Dendritic cell treated with granulocyte-macrophage colony-stimulating factor and Interleukin-4, amounts not matched to agents 40 ng/mL and 50 ng/mL, for 4 days (primary cell): ENCODE data around the gene OR10V1.
A peak's percentile ranks its signal among the peaks of the same experiment; 100 is the strongest.
"Not testable (repeated sequence)": the region's sequence is repeated elsewhere in the genome, so short reads cannot be mapped to it uniquely, and the experiment has no call there.

ENCODE experiments used
- H3K27ac Mint-ChIP-seq: one replicate; pipeline ENCODE4 v1.8.0; 2022; ENCODE audit warnings: mild to moderate bottlenecking, mixed read lengths
- H3K27me3 Mint-ChIP-seq: one replicate; pipeline ENCODE4 v1.8.0; 2022; ENCODE audit warnings: mild to moderate bottlenecking, mixed read lengths
- H3K36me3 Mint-ChIP-seq: one replicate; pipeline ENCODE4 v1.8.0; 2022; ENCODE audit warnings: low read depth, mixed read lengths
- H3K4me1 Mint-ChIP-seq: one replicate; pipeline ENCODE4 v1.8.0; 2022; ENCODE audit warnings: low read depth, mixed read lengths
- H3K4me3 Mint-ChIP-seq: one replicate; pipeline ENCODE4 v1.8.0; 2022; ENCODE audit warnings: mild to moderate bottlenecking, moderate library complexity, mixed read lengths
- H3K9me3 Mint-ChIP-seq: one replicate; pipeline ENCODE4 v1.8.0; 2022; ENCODE audit warnings: mixed read lengths
- intact Hi-C: fragments of 100-400 bp; cut with micrococcal nuclease; formaldehyde crosslinking; loops from one replicate; pipeline ENCODE4 v1.15.0; 2022

Gene OR10V1

GRCh38 chr11:59700157-59700556 lies 13.5 kb downstream of the OR10V1 start:
- H3K4me3 Mint-ChIP-seq, H3K27ac Mint-ChIP-seq, H3K36me3 Mint-ChIP-seq, intact Hi-C loops, H3K27me3 Mint-ChIP-seq, H3K9me3 Mint-ChIP-seq: not testable (repeated sequence)
- H3K4me1 Mint-ChIP-seq: peaks cover 18% of the 10 kb centered on the region

- Mint-ChIP-seq H3K27ac (no peak overlapping the region), H3K4me1 (peaks cover 22% of the 10 kb centered on the region), H3K9me3 (peaks cover 12% of the 10 kb centered on the region), H3K4me3 (no peak overlapping the region), H3K36me3 (no peaks in the 10 kb centered on the region), H3K27me3 (peaks cover 2% of the 10 kb centered on the region)
- intact Hi-C loops: no loop called here
Observed at GRCh38 chr11:59698506-59698905, 15.1 kb downstream of the OR10V1 start.

GRCh38 chr11:59692915-59693314 lies 20.7 kb downstream of the OR10V1 start:
- H3K27me3 Mint-ChIP-seq: peaks cover 2% of the 10 kb centered on the region
- no peak overlapping the region for H3K4me3 Mint-ChIP-seq
- no peaks in the 10 kb centered on the region for H3K36me3 Mint-ChIP-seq
- H3K4me1 Mint-ChIP-seq: peaks cover 24% of the 10 kb centered on the region
- H3K9me3 Mint-ChIP-seq: peaks cover 42% of the 10 kb centered on the region
- intact Hi-C loops: no loop called here
- H3K27ac Mint-ChIP-seq: no peak overlapping the region

DNA sequence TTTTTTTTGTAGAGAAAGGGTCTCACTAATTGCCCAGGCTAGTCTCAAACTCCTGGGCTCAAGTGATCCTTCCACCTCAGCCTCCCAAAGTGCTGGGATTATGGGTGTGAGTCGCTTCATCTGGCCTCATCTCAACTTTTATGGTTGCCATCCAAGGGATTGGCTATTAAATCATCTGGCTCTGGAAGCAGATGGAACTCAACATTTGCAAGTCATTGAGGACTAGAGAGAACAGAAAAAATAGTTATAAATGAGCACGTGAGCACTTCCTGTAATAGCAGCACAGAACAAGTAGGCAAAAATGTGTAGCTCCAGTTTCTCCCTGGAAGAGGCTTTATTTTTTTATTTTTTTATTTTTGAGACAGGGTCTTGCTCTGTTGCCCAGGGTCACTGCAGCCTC lies 22.5 kb downstream of the OR10V1 start:
- Mint-ChIP-seq H3K27me3 (peaks cover 2% of the 10 kb centered on the region), H3K4me3 (no peak overlapping the region), H3K27ac (peak overlapping the region; percentile 49), H3K4me1 (peaks cover 21% of the 10 kb centered on the region), H3K9me3 (peaks cover 39% of the 10 kb centered on the region), H3K36me3 (no peaks in the 10 kb centered on the region)
- intact Hi-C loops: no loop called here

- Mint-ChIP-seq H3K4me3 (no peak overlapping the region), H3K4me1 (peaks cover 15% of the 10 kb centered on the region), H3K36me3 (no peaks in the 10 kb centered on the region), H3K27me3 (no peaks in the 10 kb centered on the region), H3K9me3 (peaks cover 35% of the 10 kb centered on the region), H3K27ac (no peak overlapping the region)
- intact Hi-C loops: no loop called here
Observed at GRCh38 chr11:59689015-59689414, 24.6 kb downstream of the OR10V1 start.

- H3K27ac Mint-ChIP-seq, H3K4me1 Mint-ChIP-seq, H3K9me3 Mint-ChIP-seq, intact Hi-C loops, H3K27me3 Mint-ChIP-seq, H3K36me3 Mint-ChIP-seq, H3K4me3 Mint-ChIP-seq: not testable (repeated sequence)
Observed at GRCh38 chr11:59681260-59681725, 32.4 kb downstream of the OR10V1 start.

DNA sequence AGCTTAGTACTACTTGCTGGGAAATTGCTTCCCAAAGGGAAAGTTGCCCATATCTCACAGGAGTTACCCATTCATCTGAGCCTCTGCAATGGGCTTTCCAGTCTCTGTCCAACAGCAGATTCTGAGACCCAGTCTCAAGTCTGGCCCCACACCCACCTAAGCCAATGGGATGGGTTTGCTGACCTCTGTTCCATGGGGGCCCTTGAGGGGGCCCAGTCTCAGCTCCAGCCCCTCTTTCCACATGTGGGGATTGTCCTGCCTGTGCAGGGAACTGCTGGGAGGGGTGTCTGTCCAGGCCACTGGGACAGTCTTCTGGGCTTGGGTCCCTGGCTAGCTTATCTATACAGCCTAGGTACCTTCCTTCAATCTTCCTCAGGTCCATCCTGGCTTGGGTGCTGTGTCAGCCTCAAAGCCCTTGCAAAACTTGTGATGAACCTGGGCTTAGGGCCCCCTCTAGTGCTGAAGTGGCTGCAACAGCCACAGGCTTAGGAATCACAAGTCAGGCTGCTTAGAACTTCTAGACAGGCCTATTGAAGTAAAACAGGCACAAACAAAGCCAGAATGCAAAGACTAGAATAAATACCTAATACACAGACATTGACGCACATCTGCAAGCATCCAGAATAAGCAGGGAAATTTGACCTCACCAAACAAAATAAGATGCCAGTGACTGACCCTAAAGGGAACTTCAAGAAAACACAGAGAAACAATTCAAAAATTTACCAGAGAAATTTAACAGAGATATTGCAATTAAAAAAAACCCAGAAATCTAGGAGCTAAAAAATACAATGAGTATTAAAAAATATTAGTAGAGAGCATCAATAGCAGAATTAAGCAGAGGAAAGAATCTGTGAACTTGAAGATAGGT lies 33.1 kb downstream of the OR10V1 start:
- H3K27ac Mint-ChIP-seq: no peak overlapping the region
- H3K9me3 Mint-ChIP-seq: no peaks in the 10 kb centered on the region
- no peaks in the 10 kb centered on the region for H3K4me1 Mint-ChIP-seq
- intact Hi-C loops: loop anchor here (1.0 kb wide), 1 partner anchor 143 kb away; no protein-coding TSS in a partner anchor
- no peaks in the 10 kb centered on the region for H3K36me3 Mint-ChIP-seq
- H3K4me3 Mint-ChIP-seq: no peak overlapping the region
- no peaks in the 10 kb centered on the region for H3K27me3 Mint-ChIP-seq

GRCh38 chr11:59679347-59679746 lies 34.3 kb downstream of the OR10V1 start:
- no peaks in the 10 kb centered on the region for H3K9me3 Mint-ChIP-seq
- no peaks in the 10 kb centered on the region for H3K4me1 Mint-ChIP-seq
- no peak overlapping the region for H3K27ac Mint-ChIP-seq
- no peaks in the 10 kb centered on the region for H3K36me3 Mint-ChIP-seq
- intact Hi-C loops: no loop called here
- H3K4me3 Mint-ChIP-seq: no peak overlapping the region
- H3K27me3 Mint-ChIP-seq: no peaks in the 10 kb centered on the region

DNA sequence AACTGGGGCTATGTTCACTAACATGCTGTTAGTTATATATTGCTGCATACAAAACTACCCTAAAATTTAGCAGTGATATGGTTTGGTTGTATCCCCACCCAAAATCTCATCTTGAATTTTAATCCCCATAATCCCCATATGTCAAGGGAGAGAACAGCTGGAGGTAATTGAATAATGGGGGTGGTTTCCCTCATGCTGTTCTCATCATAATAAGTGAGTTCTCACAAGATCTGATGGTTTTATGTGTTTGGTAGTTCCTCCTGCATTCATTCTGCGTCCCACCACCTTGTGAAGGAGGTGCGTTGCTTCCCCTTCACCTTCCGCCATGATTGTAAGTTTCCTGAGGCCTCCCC lies 34.9 kb downstream of the OR10V1 start:
- Mint-ChIP-seq H3K4me1 (no peaks in the 10 kb centered on the region), H3K27me3 (no peaks in the 10 kb centered on the region), H3K4me3 (no peak overlapping the region), H3K9me3 (no peaks in the 10 kb centered on the region), H3K36me3 (no peaks in the 10 kb centered on the region), H3K27ac (no peak overlapping the region)
- intact Hi-C loops: no loop called here

- Mint-ChIP-seq H3K4me3 (no peak overlapping the region), H3K36me3 (no peaks in the 10 kb centered on the region), H3K9me3 (no peaks in the 10 kb centered on the region), H3K27ac (no peak overlapping the region), H3K27me3 (no peaks in the 10 kb centered on the region), H3K4me1 (no peaks in the 10 kb centered on the region)
- intact Hi-C loops: no loop called here
Observed at GRCh38 chr11:59678118-59678812, 35.4 kb downstream of the OR10V1 start.

DNA sequence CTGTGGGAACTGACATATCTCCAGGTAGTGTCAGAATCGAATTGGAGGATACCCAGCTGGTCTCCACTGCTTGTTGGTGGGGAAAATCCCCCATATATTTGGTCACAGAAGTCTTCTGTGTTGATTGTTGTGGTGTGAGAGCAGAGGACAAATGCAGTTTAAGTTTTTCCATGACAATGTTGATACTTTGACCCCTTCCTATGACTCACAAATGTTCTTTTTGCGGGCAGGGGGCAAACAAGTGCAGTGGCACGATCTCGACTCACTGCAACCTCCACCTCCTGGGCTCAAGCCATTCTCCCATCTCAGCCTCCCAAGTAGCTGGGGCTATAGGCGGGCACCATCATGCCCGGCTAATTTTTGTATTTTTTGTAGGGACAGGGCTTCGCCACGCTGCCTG lies 37.4 kb downstream of the OR10V1 start:
- Mint-ChIP-seq H3K4me1 (no peaks in the 10 kb centered on the region), H3K27me3 (no peaks in the 10 kb centered on the region), H3K9me3 (no peaks in the 10 kb centered on the region), H3K4me3 (no peak overlapping the region), H3K36me3 (no peaks in the 10 kb centered on the region), H3K27ac (no peak overlapping the region)
- intact Hi-C loops: no loop called here

- intact Hi-C loops: no loop called here
- H3K36me3 Mint-ChIP-seq: peaks cover 5% of the 10 kb centered on the region
Observed at GRCh38 chr11:59674291-59674690, 39.4 kb downstream of the OR10V1 start.

DNA sequence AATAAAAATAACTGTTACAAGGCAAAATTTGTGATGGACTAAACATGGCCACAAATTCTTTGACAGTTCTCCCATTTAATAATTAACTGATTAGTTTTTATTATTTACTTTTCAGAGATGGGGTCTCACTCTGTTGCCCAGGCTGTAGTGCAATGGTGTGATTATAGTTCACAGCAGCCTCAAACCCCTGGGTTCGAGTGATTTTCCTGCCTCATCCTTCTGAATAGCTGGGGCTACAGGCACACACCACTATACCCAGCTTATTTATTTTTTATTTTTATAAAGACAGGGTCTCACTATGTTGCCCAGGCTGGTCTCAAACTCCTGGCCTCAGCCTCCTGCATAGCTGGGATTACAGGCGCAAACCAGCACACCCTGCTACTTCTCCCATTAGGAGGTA lies 40.4 kb downstream of the OR10V1 start:
- Mint-ChIP-seq H3K9me3 (no peaks in the 10 kb centered on the region), H3K4me3 (no peak overlapping the region), H3K27me3 (no peaks in the 10 kb centered on the region), H3K4me1 (peaks cover 12% of the 10 kb centered on the region), H3K36me3 (peaks cover 13% of the 10 kb centered on the region), H3K27ac (no peak overlapping the region)
- intact Hi-C loops: no loop called here

More at GRCh38 chr11:59674291-59674690, 39.4 kb downstream of the OR10V1 start:
- Mint-ChIP-seq H3K4me1 (peaks cover 12% of the 10 kb centered on the region), H3K27ac (no peak overlapping the region), H3K4me3 (no peak overlapping the region), H3K27me3 (no peaks in the 10 kb centered on the region), H3K9me3 (no peaks in the 10 kb centered on the region)

- Mint-ChIP-seq H3K4me3 (no peak overlapping the region), H3K4me1 (peaks cover 29% of the 10 kb centered on the region), H3K27ac (no peak overlapping the region), H3K9me3 (no peaks in the 10 kb centered on the region), H3K36me3 (peaks cover 23% of the 10 kb centered on the region), H3K27me3 (no peaks in the 10 kb centered on the region)
- intact Hi-C loops: no loop called here
Observed at GRCh38 chr11:59671471-59671870, 42.2 kb downstream of the OR10V1 start.
